ENCODE data around the gene SF3A2.
A peak's percentile ranks its signal among the peaks of the same experiment; 100 is the strongest.

SF3A2 gene

DNA sequence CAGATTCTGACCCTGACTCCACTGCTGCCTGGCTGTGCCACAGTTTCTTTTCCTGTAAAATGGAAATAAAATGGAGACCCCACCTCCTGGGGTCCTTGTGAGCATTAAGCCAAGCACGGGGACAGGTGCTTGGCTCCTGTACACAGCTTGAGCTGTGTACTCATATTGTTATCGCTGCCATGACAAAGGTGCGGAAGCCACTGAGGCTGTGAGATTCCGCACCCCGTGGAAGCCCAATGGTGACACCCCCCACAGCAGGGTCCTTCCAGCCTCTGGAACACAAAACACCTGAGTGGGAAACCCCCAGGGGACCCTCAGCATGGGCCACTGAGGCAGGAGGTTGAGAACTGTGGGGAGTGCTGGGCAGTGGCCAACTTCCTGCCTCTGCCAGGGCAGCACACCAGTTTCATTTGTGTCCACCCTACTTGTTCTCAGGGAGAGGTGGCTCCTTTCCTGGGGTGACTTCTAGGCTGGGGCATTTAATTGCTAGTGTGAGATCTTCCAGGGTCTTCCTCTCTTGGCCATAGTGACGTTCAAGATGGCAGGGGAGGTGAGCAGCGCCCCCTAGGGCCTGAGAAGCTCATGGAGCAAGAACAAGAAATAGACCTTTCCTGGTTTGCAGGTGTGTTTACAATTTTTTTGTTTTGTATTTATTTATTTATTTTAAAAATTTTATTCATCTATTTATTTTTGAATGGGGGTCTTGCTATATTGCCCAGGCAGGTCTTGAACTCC, 25.0 kb downstream of the SF3A2 start:
- Mint-ChIP-seq H3K36me3 (no peaks in the 10 kb centered on the region), H3K27ac (peak overlapping the region; percentile 73), H3K4me3 (no peak overlapping the region), H3K9me3 (no peaks in the 10 kb centered on the region), H3K4me1 (peaks cover 21% of the 10 kb centered on the region)
- peak; percentile 59 for ATAC-seq
- peak in 1 of 2 donors; percentile 78 for DNase-seq (ENCODE audit: low spot score in 2 of 2)

DNA sequence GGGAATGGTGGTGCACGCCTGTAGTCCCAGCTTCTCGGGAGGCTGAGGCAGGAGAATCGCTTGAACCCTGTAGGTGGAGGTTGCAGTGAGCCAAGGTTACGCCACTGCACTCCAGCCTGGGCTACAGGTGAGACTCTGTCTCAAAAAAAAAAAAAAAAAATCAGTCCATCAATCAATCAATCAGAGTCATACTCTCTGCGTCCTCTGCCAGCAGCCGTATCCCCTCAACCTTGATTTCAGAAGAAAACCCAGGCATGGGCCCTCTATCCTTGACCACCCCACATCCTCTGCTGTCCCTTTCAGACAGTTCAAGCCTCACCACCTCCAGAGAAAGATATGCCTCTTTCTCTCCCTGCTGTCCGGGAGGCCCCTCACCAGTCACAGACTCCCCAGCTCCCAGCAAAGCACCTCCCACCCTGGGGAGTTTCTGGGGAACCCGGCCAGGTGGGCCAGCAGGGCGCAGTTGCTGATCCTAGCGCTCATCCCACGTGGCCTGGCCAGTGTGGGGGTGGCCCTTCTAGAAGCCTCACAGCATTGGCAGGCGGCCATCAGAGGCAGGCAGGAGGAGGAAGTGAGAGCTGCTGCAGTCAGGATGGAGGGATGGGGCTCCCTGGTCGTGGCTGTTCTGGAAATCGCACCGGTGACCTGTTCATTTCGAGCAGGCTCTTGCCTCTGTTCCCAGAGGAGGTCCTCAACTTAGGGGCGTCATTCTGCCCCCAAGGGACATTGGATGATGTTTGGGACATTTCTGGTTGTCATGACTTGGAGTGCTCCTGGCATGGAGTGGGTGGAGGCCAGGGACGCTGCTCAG, 29.8 kb downstream of the SF3A2 start:
- Mint-ChIP-seq H3K4me1 (peaks cover 9% of the 10 kb centered on the region), H3K36me3 (peaks cover 25% of the 10 kb centered on the region), H3K9me3 (no peaks in the 10 kb centered on the region), H3K4me3 (no peak overlapping the region), H3K27ac (peak overlapping the region; percentile 68)
- DNase-seq (ENCODE audit: low spot score in 2 of 2) (no peak), ATAC-seq (no peak)

DNA sequence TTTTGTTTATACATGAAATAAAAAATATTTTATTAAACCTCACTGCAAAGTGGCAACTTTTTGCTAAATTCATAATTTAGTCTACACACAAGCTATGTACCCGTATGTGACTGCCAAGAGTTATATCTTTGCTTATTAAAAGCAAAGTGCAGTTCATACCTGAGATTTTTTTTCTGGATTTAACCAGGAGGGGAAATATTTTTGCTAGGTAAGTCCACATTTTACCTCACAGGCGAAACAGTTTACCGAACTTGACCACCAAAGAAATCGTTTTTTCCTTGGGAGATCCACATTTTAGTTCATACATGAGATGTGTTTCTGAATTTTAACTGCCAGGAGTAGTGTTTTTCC, 31.8 kb downstream of the SF3A2 start:
- peaks cover 46% of the 10 kb centered on the region for H3K36me3 Mint-ChIP-seq
- peak overlapping the region; percentile 84 for H3K4me3 Mint-ChIP-seq
- H3K4me1 Mint-ChIP-seq: peaks cover 30% of the 10 kb centered on the region
- DNase-seq (ENCODE audit: low spot score in 2 of 2): no peak
- H3K9me3 Mint-ChIP-seq: no peaks in the 10 kb centered on the region
- ATAC-seq: no peak
- H3K27ac Mint-ChIP-seq: peak overlapping the region; percentile 95

DNA sequence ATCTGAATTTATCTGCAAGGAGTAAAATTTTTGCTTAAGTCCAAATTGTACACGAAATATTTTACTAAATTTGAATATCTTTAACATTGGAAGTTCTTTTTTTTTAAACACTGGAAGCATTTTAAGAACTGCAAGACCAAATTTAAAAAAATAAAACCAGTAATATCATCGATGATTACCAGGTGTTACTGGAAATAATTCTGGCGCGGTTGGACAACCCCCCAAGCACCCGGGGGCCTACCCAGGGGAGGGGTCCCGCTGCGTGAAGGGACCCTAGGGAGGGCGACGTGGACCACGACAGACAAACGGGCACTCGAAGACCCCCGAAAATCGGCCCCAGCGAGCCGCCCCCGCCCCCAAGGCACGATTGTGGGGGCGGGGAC, 32.2 kb downstream of the SF3A2 start:
- DNase-seq (ENCODE audit: low spot score in 2 of 2): no peak
- H3K36me3 Mint-ChIP-seq: peaks cover 50% of the 10 kb centered on the region
- peaks cover 34% of the 10 kb centered on the region for H3K4me1 Mint-ChIP-seq
- ATAC-seq: no peak
- H3K4me3 Mint-ChIP-seq: peak overlapping the region; percentile 84
- H3K9me3 Mint-ChIP-seq: no peaks in the 10 kb centered on the region
- peak overlapping the region; percentile 95 for H3K27ac Mint-ChIP-seq

DNA sequence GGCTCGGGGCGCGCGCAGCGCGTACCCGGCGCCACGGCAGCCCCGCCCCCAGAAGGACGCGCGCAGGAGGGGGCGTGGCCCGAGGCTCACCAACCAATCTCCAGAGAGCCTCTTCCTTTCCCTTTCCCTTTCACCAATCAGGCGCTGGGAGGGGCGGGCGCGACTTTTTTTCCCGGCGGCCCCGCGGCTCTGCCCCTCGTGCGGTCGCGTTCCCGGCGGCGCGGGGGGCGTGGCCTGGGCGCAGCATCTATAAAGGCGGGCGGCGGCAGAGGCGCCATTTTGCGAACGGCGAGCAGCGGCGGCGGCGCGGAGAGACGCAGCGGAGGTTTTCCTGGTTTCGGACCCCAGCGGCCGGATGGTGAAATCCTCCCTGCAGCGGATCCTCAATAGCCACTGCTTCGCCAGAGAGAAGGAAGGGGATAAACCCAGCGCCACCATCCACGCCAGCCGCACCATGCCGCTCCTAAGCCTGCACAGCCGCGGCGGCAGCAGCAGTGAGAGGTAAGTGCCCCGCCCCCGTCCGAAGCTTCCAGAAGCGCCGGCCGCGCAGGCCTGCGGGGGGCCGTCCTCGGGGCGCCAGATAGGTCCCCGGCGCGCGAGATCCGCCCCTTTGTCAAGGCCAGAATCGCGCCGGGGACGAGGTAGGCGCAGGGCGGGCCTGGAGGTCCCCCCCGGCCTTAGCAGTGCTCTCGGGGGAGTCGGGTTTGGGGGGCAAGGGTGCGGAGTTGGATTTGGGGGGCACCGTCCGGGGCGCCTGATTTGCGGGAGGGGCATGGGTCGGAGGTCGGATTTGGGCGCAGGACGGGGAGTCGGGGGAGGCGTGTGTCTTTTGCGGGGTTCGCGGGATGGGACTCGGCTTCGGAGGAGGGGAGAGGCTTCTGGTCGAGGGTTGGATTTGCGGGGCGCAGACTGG, 32.9 kb downstream of the SF3A2 start:
- H3K9me3 Mint-ChIP-seq: no peaks in the 10 kb centered on the region
- peaks cover 56% of the 10 kb centered on the region for H3K36me3 Mint-ChIP-seq
- H3K4me1 Mint-ChIP-seq: peaks cover 40% of the 10 kb centered on the region
- H3K27ac Mint-ChIP-seq: peak overlapping the region; percentile 95
- peak overlapping the region; percentile 84 for H3K4me3 Mint-ChIP-seq
- ATAC-seq: peak; percentile 76
- peak; percentile 100 for DNase-seq (ENCODE audit: low spot score in 2 of 2)

DNA sequence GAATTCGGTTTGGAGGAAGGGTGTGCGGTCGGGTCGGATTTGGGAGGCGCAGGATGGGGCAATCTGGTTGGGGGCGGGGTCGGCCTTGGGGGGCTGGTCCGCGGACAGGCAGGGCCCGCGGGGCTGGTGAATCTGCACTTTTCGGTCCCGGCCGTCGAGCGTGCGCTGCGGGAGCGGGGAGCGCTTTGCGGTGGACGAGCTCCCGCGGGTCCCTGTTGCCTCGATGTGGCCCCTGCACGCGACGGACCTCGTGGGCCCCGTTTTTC, 33.5 kb downstream of the SF3A2 start:
- Mint-ChIP-seq H3K27ac (peak overlapping the region; percentile 95), H3K9me3 (no peaks in the 10 kb centered on the region), H3K36me3 (peaks cover 62% of the 10 kb centered on the region), H3K4me3 (peak overlapping the region; percentile 84), H3K4me1 (peaks cover 44% of the 10 kb centered on the region)
- no peak for ATAC-seq
- DNase-seq (ENCODE audit: low spot score in 2 of 2): no peak

DNA sequence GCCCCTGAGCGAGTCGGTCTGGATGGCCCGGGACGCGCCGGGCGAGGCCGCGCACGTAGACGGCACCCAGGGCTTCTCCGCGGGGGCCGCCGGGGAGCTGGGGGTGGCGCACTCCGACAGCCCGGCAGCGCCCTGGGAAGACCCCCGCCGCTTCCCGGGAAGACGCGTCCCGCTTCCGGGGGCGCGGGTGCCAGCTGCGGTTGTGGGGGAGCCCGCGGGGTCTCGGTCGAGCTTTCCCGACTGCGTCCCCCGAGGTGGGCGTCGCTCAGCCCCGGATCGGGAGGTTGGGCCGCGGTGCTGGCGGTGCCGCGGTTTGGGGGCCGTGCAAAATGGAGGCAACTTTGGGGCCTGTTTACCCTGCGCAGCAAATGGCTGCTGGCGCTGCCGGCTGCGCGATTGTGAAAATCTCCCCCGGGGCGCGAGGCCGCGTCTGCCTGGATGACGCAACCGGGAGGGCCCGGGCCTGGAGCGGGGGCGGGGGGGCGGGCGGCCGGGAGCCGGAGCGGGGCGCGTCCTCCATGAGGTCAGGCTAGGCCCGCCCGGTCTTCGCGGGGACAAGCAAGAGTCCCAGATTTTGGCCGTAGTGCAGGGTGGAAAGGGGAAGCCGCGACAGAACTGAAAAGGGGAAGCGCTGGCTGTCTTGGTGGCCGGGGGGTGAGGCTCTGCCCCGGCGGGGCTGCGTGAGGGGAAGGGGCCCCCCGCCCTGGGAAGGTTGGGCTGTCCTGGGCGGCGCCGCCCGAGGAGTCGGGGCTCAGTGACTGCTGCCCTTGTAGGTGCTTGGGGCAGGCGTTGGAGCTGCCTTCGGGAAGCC, 34.0 kb downstream of the SF3A2 start:
- H3K4me3 Mint-ChIP-seq: peak overlapping the region; percentile 84
- DNase-seq (ENCODE audit: low spot score in 2 of 2): peak in 1 of 2 donors; percentile 83
- peaks cover 47% of the 10 kb centered on the region for H3K4me1 Mint-ChIP-seq
- peaks cover 66% of the 10 kb centered on the region for H3K36me3 Mint-ChIP-seq
- H3K27ac Mint-ChIP-seq: peak overlapping the region; percentile 95
- peak; percentile 53 for ATAC-seq
- H3K9me3 Mint-ChIP-seq: no peaks in the 10 kb centered on the region

DNA sequence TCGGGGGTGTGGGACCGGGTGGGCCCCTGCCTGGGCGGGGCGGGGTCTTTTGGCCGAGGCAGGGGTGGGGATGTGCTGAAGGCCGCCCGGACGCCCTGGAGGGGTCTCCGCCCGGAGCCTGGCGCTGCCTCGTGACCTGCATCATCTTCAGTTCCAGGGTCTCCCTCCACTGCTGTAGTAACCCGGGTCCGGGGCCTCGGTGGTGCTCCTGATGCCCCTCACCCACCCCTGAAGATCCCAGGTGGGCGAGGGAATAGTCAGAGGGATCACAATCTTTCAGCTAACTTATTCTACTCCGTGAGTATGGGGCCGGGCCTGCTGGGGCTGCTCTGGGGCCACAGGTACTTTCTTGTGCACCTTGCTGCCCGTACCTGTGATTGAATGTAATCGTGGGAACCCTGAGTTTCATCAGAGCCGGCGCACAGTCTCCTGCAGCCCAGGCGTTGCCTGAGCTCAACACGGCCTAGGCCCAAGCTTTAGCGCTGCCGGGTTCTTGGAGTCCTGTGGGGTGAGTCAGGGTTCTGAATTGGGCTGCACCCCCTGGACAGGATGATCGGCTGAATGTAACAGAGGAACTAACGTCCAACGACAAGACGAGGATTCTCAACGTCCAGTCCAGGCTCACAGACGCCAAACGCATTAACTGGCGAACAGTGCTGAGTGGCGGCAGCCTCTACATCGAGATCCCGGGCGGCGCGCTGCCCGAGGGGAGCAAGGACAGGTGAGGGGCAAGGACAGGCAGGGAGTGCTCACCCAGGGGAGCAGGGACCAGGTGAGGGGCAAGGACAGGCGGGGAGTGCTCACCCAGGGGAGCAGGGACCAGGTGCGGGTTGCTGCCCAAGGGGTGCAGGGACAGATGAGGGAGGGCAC, 34.8 kb downstream of the SF3A2 start:
- H3K4me1 Mint-ChIP-seq: peaks cover 43% of the 10 kb centered on the region
- DNase-seq (ENCODE audit: low spot score in 2 of 2): no peak
- no peak for ATAC-seq
- H3K27ac Mint-ChIP-seq: peak overlapping the region; percentile 95
- H3K9me3 Mint-ChIP-seq: no peaks in the 10 kb centered on the region
- H3K4me3 Mint-ChIP-seq: peak overlapping the region; percentile 84
- H3K36me3 Mint-ChIP-seq: peaks cover 70% of the 10 kb centered on the region

DNA sequence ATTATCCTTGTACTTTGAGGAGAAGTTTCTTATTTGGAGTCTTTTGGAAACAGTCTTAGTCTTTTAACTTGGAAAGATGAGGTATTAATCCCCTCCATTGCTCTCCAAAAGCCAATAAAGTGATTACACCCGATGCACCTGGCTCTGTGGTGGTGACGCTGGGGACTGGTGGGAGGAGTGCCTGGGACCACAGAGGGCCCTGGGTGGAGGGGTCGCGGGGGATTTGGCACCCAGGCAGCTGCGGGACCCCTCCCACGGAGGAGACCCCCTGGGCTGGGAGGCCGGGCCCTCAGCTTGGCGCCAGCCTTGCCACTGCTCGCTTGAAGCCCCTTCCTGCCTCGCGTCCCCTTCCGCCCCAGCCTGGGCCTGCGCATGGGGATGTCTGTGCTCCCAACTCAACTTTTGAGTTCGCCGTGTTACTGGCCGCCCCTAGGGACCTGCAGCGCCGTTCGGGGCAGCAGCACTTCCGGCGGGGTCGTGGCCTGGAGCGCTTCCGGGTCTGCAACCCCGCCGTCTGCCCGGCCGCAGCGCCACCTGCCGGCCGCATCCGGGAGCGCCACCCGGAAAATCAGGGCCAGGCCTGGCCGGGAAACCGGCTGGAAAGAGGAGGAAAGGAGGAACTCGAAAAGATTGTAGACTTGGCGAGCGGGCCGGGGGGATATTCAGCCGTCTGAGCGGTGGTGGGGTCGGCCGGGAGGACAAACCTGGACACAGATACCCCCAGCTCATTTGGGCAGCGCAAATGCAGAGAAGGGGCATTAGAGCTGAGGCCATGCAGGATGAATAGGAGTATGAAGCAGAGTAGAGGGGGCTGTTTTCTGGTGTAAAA, 36.9 kb downstream of the SF3A2 start:
- H3K27ac Mint-ChIP-seq: peak overlapping the region; percentile 95
- peaks cover 40% of the 10 kb centered on the region for H3K4me1 Mint-ChIP-seq
- H3K9me3 Mint-ChIP-seq: no peaks in the 10 kb centered on the region
- DNase-seq (ENCODE audit: low spot score in 2 of 2) (peak; percentile 88 to 90), ATAC-seq (peak; percentile 68)
- H3K36me3 Mint-ChIP-seq: peaks cover 89% of the 10 kb centered on the region
- H3K4me3 Mint-ChIP-seq: peak overlapping the region; percentile 84

DNA sequence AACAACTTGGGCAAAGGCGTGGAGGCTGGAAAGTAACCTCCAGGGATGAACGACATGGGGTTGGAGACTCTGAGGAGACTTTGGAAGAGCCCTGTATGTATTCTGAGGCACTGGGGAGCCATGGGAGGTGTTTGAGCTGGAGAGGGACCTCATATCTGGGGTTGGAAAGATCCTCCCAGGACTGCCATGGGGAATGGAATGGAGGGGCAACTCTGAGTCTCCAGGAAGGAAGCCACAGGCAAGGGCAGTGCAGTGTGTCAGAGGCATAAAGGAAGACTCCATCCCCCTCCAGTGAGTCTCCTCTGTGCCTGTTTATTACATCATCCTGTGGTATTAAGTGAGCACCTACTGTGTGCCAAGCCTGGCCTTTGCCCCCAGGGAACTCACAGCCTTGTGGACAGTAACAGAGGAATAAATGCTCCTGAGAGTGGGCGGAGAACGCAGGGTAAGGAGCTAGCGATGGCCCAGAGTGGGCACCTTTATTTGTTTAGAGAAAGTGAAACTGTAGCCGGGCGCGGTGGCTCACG, 37.6 kb downstream of the SF3A2 start:
- Mint-ChIP-seq H3K36me3 (peaks cover 92% of the 10 kb centered on the region), H3K9me3 (no peaks in the 10 kb centered on the region), H3K4me1 (peaks cover 40% of the 10 kb centered on the region), H3K27ac (peak overlapping the region; percentile 95), H3K4me3 (peak overlapping the region; percentile 84)
- ATAC-seq (no peak), DNase-seq (ENCODE audit: low spot score in 2 of 2) (no peak)

DNA sequence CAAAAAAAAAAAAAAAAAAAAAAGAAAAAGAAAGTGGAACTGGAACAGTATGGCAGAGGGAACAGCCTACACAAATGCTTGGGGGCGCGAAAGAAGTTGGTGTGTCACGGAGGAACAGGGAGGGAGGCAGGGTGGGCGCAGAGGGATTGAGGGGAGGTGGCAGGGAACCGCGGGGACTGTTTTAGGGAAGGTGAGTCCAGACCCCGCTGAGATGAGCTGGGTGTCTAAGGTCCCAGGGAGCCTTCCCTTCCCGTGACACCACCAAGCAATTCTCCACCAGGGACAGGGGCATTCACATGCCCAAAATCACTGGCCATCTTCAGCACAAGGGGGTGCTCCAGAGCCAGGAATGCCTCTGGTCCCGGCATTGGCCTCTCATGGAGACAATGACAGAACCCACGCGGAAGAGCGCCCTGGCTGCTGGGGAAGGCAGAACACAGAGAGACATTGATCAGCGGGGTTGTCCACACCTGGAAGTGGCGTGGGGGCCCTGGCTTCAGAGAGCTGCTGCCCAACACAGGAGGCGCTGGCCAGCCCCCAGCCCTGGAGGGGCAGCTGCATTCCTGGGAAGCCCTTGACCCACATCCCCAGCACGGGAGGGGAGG, 38.4 kb downstream of the SF3A2 start:
- Mint-ChIP-seq H3K9me3 (no peaks in the 10 kb centered on the region), H3K4me1 (peaks cover 40% of the 10 kb centered on the region), H3K27ac (peak overlapping the region; percentile 95), H3K4me3 (no peak overlapping the region), H3K36me3 (peaks cover 87% of the 10 kb centered on the region)
- DNase-seq (ENCODE audit: low spot score in 2 of 2) (no peak), ATAC-seq (no peak)

DNA sequence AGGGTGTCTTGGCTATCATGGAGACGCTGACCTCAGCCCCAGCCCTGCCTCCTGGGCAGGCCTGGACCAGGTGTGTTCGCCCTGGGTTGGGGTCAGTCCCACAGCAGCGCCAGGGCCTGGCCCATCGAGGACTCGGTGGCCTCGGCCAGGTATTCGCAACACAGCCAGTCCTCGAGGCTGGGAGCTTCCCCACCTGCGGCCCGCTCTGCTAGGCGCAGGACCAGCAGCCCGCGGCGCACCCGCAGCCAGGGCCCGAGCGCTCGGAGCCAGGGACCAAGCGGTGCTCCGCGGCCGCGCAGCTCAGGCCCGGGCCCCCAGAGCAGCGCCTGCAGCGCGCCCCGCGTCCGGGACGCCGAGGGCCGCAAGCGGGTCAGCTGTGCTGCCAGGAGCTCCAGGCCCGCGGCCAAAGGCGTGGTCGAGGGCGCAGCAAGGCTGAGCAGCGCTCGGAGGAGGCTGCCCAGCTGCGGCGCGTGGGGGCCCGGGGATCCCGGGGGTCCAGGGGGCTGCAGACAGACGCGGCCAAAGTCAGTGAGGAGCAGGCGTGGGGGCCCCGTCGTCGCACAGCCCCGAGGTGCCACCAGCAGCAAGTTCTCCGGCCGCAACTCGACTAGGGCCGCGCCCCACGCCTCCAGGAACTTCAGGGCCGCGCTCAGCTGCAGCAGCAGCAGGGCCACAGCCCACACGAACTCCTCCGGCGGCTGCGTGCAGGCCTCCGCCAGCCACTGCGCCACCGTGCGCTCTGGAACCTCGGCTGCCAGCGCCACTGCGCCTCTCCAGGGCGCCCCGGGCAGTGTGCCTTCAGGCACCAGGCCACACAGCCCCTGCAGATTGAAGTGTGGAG, 39.2 kb downstream of the SF3A2 start:
- Mint-ChIP-seq H3K27ac (peak overlapping the region; percentile 72), H3K4me3 (no peak overlapping the region), H3K36me3 (peaks cover 79% of the 10 kb centered on the region), H3K9me3 (no peaks in the 10 kb centered on the region), H3K4me1 (peaks cover 40% of the 10 kb centered on the region)
- ATAC-seq: no peak
- DNase-seq (ENCODE audit: low spot score in 2 of 2): no peak

All from stimulated activated effector memory CD8-positive, alpha-beta T cell treated with anti-CD3 and anti-CD28 coated beads, Interleukin-12 subunit alpha, Interleukin-12 subunit beta, amount 100 ng/mL, for 72 hours (primary cell).